Measurements from ENCODE around the gene NARS2.

- no peak for TF ChIP-seq CTCF (IDR thresholded peaks at IDR 0.05; ENCODE audit: low read length)
- no peak for TF ChIP-seq EZH2 (IDR thresholded peaks at IDR 0.05; ENCODE audit: borderline replicate concordance, low read length)
These were observed 41.1 kb upstream of the NARS2 start for GRCh38 chr11:78615724-78616123.
